GM18517 (cell line): Measurements from ENCODE around the gene NIP7.
"Not testable (repeated sequence)": the region's sequence is repeated elsewhere in the genome, so short reads cannot be mapped to it uniquely, and the experiment has no call there.

Source experiments
- ATAC-seq: cut with Tn5 transposase; IDR thresholded peaks from one replicate; pipeline ENCODE4 v1.9.1; 2021; ENCODE audit warnings: mild to moderate bottlenecking, moderate library complexity; ENCODE audit not compliant: unreplicated experiment

Gene NIP7

DNA sequence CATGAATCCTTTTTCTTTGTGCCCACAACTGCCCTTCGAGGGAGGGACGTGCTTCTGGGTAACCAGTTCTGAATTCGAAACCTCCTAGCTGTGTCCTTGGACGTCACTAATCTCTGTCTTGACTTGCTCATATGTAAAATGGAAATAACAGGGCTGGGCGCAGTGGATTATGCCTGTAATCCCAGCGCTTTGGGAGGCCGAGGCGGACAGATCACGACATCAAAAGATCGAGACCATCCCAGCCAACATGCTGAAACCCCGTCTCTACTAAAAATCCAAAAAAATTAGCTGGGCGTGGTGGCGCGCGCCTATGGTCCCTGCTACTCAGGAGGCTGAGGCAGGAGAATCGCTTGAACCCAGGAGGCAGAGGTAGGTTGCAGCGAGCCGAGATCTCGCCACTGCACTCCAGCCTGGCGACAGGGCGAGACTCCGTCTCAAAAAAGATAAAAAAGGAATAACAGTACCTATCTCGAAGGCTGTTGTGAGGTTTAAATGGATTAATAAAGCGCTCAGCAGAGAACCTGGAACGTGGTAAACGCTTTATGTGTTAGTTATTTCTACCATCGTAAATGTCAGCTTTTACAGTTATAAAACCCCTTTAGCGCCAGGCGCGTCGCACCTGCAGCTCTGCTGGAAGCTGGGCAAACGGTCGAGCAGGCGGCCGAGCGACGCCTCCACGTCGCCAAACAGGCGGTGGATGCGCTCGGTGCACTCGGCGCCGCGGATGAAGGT, 849 bp upstream of the NIP7 start:
- ATAC-seq: no peak

- no peak for ATAC-seq
Observed at GRCh38 chr16:69340095-69340644, 598 bp downstream of the NIP7 start.

GRCh38 chr16:69344171-69344570, 4.6 kb downstream of the NIP7 start:
- ATAC-seq: no peak

DNA sequence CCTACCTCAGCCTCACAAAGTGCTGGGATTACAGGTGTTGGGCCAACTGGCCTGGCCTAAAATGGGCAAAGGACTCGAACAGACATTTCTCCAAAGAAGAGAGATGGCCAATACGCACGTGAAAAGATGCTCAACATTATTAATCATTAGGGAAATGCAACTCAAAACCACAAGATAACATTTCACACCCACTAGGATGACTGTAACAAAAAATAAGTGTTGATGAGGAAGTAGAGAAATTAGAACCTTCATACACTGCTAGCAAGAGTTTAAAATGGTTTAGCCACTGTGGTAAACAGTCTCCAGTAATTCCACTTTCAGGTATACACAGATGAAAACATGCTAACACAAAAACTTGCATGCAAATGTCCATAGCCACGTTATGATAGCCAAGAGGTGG, 6.4 kb downstream of the NIP7 start:
- no peak for ATAC-seq

- no peak for ATAC-seq
Observed at GRCh38 chr16:69346683-69347082, 7.1 kb downstream of the NIP7 start.

DNA sequence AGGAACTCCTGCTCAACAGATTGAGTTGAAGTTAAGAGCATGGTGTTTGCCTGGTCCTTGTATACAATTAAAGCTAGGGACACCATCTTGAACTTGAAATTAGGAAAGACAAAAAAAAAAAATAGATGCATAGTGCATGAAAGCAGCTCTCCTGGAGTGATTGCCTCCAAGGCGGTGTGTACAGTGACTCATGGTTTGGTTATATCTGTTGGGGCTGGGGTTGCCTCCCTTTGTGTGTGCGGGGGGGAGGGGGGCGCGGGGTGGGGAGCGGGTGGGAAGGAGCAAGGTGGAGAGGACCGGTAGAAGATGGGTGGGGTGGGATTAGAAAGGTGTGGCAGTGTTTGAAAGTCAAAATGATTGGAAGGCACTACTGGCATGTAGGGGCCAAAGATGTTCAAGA, 8.7 kb downstream of the NIP7 start:
- no peak for ATAC-seq

GRCh38 chr16:69349536-69349935, 10.0 kb downstream of the NIP7 start:
- no peak for ATAC-seq

DNA sequence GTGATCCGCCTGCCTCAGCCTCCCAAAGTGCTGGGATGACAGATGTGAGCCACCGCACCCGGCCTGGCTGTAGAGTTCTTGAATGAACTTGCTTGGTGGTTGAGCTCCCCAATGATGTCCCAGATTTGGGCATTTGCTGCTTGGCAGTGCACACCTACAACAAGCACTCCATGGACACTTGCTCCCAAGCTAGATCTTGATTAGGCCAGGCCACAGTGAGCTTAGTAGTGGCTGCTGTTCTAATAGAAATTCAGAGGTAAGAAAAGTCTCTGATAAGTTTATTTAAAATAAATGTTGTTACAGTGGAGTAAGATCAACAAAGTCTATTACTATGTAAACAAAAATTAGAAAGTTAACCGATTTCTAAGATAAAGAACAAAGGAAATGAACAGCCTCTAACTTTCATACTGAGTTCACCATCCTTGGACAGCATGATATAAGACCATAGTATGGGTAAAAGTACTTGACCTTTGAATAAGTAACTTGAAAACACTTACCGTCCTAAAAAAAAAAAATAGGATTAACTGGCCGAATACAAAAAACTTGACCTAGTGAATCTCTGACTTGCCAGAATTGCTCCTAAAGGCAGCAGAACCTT, 11.1 kb downstream of the NIP7 start:
- no peak for ATAC-seq

DNA sequence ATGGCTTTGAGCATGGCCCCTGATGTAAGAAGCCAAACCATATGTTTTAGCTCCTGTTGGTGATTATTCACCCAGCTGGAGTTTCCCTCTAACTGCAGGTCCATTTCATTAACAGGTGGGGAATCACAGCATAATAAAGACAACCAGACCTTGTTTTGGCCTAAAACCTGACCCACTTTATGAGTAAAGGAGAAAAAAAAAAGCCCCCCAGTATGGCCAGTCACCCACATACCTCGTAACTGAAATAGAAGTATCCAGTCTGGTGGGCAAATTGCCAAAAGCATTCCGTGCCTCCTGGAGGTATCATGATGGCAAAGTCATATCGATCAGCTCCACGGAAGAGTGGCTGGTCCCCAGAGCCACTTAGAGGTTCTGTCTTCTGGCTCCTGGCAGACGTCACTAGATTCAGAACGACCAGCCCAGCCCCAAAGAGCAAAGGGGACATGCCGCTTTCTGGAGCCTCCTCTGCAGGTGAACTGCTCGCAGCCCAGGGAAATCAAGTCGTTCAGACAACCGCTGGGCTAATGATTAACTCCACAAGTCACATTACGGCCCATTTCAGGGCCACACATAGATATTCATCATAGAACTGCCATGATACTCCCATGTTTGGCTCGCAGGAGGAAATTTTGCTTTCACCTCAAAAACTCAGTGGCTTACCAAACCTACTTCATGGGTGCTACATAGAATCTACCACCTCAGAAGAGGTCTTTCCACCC, 11.9 kb downstream of the NIP7 start, which contains the start of gene TMED6:
Gene TMED6 (minus strand): TSS at position 478 of the 719 bp plus-strand sequence. CDS start 33 bp downstream, at position 445.
- ATAC-seq: no peak

GRCh38 chr16:69360070-69360469, 20.5 kb downstream of the NIP7 start:
- ATAC-seq: not testable (repeated sequence)

- ATAC-seq: no peak
Observed at GRCh38 chr16:69363281-69363717, 23.7 kb downstream of the NIP7 start.

GRCh38 chr16:69364088-69364487, 24.5 kb downstream of the NIP7 start:
- ATAC-seq: no peak

DNA sequence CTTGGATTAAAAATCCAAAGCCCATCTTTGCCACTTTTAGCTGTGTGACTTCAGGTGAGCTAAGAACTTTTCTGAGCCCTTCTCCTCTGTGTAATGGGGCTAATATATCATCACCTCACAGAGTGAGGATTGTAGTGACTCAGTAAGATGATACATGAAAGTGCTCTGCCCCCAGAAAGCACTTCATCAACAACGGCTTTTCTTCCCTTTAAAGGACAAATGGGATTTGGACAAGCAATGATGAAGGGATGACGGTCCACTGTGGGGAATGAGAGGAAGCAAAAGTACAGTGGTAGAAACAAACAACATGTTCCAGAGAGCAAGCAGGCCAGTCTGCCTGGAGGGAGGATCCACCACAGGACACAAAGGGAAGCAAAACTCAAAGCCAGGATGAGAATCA, 26.3 kb downstream of the NIP7 start:
- ATAC-seq: no peak

- ATAC-seq: no peak
Observed at GRCh38 chr16:69366431-69366830, 26.9 kb downstream of the NIP7 start.

DNA sequence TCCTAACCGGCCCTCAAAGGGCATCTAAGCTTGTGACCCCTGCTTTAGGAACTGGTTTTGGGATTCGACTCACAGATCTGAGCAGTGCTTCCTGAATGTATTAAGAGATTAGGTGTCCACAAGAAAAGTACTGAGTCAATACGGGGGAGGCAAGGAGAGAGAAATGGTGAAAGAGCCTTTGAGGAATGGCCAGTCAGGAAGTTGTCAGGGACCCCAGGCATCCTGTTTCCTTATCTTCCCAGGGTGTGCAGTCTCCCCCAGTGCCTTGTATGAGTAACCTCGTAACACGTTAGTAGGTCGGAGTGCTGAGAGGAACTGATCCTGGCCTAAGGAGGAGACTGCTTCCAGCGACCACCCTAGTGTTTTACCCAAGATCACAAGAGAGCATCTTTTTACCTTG, 28.4 kb downstream of the NIP7 start:
- no peak for ATAC-seq

- ATAC-seq: no peak
Observed at GRCh38 chr16:69368866-69369265, 29.3 kb downstream of the NIP7 start.

DNA sequence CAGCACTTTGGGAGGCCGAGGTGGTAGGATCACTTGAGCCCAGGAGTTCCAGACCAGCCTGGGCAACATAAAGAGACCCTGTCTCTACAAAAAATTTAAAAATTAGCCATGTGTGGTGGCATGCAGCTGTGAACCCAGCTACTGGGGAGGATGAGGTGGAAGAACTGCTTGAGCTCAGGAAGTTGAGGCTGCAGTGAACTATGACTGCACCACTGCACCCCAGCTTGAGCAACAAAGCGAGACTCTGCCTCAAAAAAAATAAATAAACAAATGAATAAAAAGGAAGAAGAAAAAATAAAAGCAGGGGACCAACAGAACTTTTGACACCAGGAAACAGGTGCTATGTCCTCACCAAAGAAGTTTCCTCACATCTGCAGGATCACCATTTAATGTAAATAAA, 32.0 kb downstream of the NIP7 start:
- ATAC-seq: no peak

DNA sequence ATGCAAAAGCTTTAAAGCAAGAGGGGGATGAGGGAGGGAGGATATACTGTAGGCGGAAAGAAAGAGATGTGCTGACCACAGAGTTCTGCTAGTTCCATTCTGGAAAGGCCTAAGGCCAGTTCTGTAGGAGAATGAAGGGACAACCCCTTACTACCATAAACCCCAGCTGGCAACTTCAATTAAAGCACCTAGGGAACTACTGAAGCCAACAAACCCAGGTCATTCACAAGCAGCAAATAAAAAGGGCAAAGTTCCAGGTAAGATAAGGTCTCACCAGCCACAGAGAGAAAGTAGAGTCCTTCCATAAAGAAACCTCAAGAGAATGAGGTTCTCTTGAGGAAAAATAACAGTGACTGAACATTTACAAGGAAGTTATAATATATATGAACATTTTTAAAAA, 33.4 kb downstream of the NIP7 start:
- ATAC-seq: no peak

GRCh38 chr16:69376393-69377059, 37.0 kb downstream of the NIP7 start:
- ATAC-seq: no peak

DNA sequence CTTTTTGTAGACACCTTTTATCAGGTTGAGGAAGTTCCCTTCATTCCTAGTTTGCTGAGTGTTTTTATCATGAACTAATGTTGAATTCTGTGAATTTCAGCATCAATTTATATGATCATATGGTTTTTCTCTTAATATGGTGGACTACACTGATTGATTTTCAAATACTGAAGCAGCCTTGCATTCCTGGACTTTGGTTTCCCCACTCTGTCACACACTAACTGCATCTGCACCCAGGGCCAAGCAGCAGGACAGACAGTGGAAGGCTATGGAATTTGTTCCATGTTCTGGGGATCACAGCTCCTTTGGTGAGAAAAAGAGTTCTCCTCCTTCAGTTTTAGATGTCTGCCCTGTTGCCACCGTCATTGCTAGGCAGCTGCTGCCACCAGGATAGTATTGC, 38.5 kb downstream of the NIP7 start:
- no peak for ATAC-seq

- ATAC-seq: no peak
Observed at GRCh38 chr16:69378760-69379159, 39.2 kb downstream of the NIP7 start.
